ENCODE data around the gene GALNT13.

- TF ChIP-seq CTCF (IDR thresholded peaks at IDR 0.05) (no peak), POLR2AphosphoS5 (IDR thresholded peaks at IDR 0.05; ENCODE audit: insufficient read depth in 1 of 2, low read depth in 1 of 2) (no peak), POLR2A (IDR thresholded peaks at IDR 0.05) (no peak)
Measured at GRCh38 chr2:154422251-154422650, 550.5 kb downstream of the GALNT13 start.
